DMS 273 (cell line): Measurements from ENCODE around the gene STUM.

Experiments
- DNase-seq: peaks from one replicate; lab custom pipeline; 2025; ENCODE audit not compliant: unreplicated experiment; lab: John Stamatoyannopoulos, UW

STUM gene

GRCh38 chr1:226558036-226558650, 9.6 kb downstream of the STUM start:
- no peak for DNase-seq

- DNase-seq: no peak
Measured at GRCh38 chr1:226560243-226560642, 11.7 kb downstream of the STUM start.

- DNase-seq: no peak
Measured at GRCh38 chr1:226562989-226563388, 14.4 kb downstream of the STUM start.

- DNase-seq: no peak
Measured at GRCh38 chr1:226563666-226564065, 15.1 kb downstream of the STUM start.

- no peak for DNase-seq
Measured at GRCh38 chr1:226565476-226565875, 16.9 kb downstream of the STUM start.

- DNase-seq: no peak
Measured at GRCh38 chr1:226566234-226566633, 17.7 kb downstream of the STUM start.

- no peak for DNase-seq
Measured at GRCh38 chr1:226566760-226567159, 18.2 kb downstream of the STUM start.

GRCh38 chr1:226568077-226568831, 19.7 kb downstream of the STUM start:
- DNase-seq: peak; percentile 53

- DNase-seq: no peak
Measured at GRCh38 chr1:226568975-226569741, 20.6 kb downstream of the STUM start.

- peak; percentile 78 for DNase-seq
Measured at GRCh38 chr1:226569879-226570547, 21.4 kb downstream of the STUM start.

- no peak for DNase-seq
Measured at GRCh38 chr1:226571893-226572292, 23.3 kb downstream of the STUM start.

- no peak for DNase-seq
Measured at GRCh38 chr1:226572325-226572726, 23.8 kb downstream of the STUM start.

- no peak for DNase-seq
Measured at GRCh38 chr1:226574044-226574443, 25.5 kb downstream of the STUM start.

- no peak for DNase-seq
Measured at GRCh38 chr1:226574591-226575435, 26.2 kb downstream of the STUM start.

GRCh38 chr1:226575436-226575720, 26.8 kb downstream of the STUM start:
- DNase-seq: no peak

GRCh38 chr1:226575739-226576378, 27.3 kb downstream of the STUM start:
- DNase-seq: no peak

- DNase-seq: no peak
Measured at GRCh38 chr1:226576601-226577000, 28.0 kb downstream of the STUM start.

- DNase-seq: no peak
Measured at GRCh38 chr1:226577401-226578180, 29.0 kb downstream of the STUM start.

- DNase-seq: no peak
Measured at GRCh38 chr1:226578946-226579578, 30.5 kb downstream of the STUM start.
